SHP77 treated with DMSO at 0.1 percent for 48 hours (cell line): ENCODE data around the gene TCL1B.
"Not testable (repeated sequence)": the region's sequence is repeated elsewhere in the genome, so short reads cannot be mapped to it uniquely, and the experiment has no call there.

Experiments
- DNase-seq: peaks from one replicate; lab custom pipeline; 2025; lab: John Stamatoyannopoulos, UW

The TCL1B gene

DNA sequence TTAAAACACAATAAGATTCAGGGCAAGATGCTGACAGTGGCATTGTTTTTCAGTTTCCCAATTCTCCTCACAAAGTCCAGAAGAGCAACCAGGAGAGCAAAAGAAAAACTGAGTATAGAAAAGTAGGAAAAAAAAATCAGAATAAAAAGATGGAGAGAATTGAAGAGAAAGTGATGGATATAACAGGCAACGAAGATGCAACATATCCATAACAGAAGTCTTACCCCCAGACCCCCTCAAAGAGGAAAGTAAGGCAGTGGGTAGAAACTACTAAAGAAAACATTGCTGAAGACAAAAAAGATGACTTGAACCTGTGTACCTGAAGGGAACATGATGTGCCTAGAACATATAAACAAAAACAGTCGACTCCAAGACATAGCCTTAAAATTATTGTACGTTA, 17.1 kb downstream of the TCL1B start:
- no peak for DNase-seq

DNA sequence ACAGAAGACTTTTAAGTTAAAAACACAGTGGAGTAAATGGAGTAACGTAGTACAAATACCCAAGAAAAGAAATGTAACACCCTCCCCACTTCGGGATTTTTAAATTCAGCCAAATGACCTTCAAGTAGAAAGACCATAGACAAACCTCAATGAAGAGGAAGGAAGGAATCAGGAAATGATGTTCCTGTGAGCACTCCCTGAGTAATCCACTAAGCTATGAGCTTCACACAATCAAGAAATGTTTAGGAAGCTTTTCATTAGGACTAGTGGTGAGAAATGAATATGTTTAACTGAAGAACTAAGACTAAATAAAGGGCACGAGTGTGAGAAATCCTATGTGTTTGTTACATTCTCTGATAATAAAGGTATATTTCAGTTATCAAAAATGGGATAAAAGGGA, 17.6 kb downstream of the TCL1B start:
- no peak for DNase-seq

DNA sequence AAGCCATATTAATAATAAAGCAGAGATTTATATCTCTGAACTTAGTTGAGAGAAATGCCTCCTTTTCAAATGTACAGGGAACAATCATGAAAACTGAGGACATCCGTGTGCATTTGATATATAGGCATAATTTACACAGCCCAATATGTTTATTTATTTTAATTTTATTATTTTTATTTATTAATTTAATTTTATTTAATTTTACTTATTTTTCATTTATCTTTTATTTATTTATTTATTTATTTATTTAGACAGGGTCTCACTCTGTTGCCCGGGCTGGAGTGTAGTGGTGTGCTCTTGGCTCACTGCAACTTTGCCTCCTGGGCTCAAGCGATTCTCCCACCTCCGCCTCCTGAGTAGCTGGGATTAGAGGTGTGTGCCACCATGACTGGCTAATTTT, 19.3 kb downstream of the TCL1B start:
- DNase-seq = no peak

DNA sequence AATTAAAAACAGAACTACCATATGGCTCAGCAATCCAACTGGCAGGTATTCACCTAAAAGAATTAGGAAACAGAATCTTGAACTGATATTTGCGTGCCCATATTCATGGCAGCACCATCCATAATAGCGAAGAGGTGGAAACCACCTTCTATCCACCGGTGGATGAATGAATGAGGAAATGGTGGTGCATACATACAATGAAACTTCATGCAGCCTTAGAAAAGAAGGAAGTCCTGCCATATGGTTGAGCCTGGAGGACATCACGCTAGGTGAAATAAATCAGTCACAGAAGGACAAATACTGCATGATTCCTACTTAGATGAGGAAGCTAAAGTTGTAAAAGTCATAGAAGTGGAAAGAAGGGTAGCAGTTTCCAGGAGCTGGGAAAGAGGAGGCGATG, 21.1 kb downstream of the TCL1B start:
- no peak for DNase-seq

DNA sequence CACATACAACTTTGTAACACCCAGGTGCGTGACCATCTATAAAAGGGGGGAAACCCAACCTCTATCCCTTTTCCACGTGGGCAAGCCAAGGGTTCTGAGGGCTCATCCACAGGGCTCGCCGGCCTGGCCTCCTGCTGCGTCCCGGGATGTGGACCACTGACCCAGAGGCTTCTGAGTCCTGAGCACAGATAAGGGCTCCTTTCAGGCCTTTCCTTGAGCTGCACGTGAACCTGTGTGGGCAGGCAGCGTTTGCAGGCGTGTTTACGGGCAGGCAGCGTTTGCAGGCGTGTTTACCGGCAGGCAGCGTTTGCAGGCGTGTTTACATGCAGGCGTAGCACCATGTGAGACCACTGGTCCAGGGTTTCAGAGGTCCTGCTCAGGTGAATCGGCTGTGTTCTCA, 23.9 kb downstream of the TCL1B start:
- no peak for DNase-seq

DNA sequence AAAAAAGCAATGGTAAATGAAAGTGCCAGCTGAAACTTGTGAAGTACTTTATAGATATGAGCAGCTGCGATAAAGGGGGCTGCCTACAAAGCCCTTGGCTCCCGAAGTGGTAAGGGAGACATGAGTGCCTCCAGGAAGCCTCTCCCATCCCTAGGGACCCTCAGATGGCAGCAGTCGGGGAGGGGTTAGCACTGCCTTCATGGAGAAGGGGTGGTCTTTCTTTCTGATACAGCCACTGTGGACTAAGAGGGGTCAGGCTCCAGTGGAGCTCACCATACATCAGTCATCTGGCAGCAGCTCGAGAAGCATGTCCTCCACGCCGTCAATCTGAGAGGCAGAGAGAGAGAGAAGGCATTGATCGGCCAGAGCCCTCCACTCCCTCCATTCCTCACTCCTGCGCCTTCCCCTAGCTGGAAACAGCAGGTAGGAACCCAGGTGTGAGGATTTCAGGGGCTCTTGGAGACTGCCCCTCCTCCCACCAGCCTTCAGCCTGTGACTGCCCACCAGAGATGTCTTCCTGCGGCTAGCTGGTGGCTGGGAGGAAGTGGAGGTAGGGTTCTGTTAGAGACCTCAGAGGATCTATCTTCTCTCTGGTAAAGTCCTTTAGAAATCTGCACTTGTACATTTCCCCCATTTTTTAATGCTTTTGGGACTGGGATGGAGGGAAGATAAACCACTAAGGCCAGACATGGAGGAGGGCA, 25.4 kb downstream of the TCL1B start:
- no peak for DNase-seq

DNA sequence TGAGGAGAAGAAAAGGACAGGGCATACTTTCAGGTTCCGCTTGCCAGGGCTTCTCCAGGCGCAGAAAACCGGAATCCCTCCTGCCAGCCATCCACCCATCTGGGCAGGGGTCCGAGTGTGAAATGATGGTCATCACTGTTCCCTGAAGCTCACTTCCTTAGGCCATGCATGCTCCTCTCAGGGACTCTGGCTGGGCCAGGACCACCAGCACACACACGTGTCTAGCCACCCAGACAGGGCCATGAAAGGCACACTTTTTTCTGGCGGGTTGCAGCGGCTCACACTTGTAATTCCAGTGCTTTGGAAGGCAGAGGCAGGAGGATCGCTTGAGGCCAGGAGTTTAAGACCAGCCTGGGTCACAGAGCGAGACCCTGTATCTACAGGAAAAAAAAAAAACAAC, 26.2 kb downstream of the TCL1B start:
- DNase-seq = no peak

DNA sequence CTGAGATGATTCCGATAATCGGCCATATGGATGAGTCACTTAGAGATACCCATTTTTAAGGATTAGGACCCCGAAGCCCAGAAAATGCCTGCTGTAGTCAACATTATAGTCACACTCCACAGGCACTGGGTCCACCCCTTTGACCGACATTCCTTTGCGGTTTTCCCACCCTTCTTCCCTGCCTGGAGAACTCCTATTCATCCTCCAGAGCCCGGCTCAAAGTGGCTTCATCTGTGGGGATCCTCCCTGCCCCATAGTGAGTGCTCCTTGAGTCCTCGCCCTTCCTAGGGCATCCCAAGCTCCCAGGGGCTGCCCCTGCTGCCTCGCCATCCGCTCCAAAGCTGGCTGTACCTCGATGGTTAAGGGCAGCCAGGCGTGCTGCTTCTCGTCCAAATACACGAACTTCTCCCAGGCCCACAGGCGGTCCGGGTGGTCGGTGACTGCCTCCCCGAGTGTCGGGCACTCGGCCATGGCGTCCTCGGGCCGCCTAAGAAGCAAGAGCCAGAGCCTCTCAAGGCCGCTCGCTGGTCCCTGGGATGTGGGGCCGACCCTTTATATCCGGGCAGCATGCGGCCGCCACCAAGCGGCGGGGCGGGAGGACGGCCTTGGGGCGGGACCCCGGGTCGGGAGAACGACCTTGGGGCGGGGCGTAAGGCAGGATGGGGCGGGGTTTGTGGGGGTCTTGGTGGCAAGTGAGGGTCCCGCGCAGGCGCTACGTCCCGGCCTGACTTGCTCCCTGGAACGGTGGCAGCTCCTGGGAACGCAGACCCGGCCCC, 27.6 kb downstream of the TCL1B start, which contains the start of gene TCL1A:
Gene TCL1A, minus strand, starts transcription at position 530 of the 776 bp plus-strand sequence. Its CDS starts 59 bp downstream, at position 471.
- DNase-seq = no peak

DNA sequence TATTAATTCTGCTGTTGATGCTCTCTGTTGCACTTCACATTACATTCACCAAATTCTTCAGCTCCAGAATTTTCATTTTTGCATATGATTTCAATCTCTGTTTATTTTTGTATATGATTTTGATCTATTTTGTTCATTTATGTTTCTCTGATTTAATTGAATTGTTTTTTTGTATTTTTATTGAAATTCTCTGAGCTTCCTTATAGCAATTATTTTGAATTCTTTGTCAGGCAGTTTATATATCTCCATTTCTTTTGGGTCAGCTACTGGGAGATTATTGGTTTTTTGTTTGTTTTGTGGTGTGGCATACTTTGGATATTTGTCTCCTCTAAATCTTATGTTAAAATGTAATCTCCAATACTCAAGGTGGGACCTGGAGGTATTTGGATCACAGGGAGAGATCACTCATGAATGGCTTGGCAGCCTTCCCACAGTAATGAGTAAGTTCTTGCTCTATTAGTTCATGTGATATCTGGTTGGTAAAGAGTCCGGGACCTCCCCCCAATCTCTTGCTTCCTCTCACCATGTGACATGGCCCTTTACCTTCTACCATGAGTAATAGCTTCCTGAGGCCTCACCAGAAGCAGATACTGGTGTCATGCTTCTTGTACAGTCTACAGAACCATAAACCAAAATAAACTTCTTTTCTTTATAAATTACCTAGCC, 36.4 kb downstream of the TCL1B start:
- DNase-seq = no peak

DNA sequence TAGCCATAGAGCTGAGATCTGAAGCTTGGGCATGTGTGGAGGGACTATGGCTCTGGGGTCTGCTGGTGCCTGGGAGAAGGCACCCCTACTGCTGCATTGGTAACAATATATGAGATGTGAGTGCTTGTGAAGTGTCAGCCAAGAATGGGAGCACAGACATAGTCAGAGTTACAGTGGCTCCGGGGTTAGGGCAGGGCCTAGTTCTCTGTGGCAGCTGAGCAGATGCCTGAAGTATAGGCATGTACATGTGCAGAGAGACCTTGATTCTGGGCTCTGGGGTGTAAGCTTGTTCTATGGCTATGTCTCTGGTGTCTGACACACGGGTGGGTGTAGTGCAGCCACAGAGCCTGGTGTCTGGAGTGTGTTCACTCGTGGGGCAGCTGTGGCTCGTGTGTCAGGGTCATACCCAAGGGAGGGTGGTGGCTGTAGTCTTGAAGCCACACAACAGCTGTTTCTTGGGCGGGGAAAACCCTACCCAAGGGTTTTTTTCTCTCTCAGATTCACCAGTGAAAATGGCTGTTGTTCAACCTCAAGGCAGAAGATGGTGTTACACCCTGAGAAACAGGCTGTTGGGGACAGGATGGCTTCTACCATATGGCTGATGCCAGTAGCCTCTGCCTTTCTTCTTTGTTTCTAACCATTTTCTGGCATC, 39.6 kb downstream of the TCL1B start:
- DNase-seq = no peak

DNA sequence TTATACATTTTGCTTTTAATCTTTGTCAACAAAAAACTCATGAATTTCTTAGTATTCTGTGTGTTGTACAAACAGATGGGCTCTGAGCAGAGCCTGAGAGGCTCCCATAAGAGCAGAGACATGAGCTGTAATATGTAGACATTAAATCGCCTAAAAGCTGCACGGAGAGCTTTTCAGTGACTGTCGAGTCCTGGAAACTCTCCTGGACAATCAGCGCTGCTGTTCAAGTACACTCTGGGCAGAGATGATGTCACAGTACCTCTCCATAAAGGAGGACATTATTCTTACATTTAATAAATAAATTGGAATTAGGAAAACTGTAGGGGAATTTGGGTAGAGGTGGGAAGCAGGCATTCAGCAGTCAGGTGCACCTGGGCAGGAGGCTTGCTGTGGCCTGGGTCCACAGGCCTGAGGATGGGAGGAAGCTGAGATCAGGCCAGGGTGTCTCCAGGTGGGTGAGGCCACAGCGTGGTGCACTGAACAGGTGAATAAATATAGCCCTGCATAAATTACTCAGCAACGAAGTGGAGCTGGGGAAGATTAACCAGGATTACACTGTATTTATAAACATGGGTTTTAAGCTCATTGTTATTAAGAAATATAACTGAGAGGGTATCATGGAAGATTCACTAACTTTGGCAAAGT, 41.0 kb downstream of the TCL1B start:
- no peak for DNase-seq

DNA sequence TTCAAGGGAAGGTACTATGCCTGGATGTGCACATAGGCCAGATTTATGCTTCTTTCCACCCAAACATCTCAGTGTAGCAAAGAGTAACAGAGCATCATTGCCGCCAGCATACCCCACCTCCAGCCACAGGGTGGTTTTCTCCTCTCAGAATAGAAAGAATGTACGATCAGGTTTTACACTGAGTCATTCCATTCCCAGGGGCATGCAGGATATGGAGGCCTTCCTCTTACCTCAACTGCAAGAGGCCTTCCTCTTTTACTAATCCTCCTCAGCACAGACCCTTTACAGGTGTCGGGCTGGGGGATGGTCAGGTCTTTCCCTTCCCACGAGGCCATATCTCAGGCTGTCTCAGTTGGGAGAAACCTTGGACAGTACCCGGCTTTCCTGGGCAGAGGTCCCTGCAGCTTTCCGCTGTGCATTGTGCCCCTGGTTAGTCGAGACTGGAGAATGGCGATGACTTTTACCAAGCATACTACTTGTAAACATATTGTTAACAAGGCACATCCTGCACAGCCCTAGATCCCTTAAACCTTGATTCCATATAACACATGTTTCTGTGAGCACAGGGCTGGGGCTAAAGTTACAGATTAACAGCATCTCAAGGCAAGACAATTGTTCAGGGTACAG, 43.3 kb downstream of the TCL1B start:
- DNase-seq = not testable (repeated sequence)

DNA sequence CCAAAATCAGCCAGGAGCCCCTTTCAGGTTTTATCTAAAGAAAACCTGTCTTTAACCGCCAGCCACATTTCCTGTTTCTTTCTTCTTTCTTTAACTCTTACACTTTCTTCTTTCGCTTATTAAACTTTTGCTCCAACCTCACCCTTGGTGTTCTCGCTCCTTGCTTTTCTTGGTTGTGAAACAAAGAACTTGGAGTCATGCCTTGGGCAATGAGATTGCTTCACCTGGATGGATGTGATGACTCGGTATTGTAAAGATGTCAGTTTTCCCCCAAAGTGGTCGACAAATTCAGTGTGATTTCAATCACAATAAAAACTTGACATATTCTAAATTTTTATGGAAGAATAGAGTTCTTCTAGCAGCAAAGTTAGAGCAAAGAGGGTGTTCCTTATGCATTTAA, 43.9 kb downstream of the TCL1B start:
- DNase-seq = no peak

DNA sequence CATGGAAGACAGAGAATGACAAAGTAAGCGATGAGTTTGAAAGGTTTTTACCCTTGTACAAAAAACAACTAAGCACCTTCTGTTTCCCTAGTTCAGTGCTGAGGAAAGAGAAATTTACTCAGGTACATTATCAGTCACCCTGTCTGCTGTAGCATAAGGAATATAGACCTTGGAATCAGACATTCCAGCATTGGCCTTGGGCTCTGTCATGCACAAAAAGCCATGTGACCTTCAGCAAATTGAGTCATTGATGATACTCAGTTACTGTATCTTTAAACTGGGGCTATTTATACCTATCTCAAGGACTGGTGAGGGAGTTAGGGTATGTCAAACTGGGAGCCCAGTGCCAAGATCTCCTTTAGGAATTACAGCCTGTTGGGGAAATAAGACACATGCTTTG, 47.0 kb downstream of the TCL1B start:
- no peak for DNase-seq

DNA sequence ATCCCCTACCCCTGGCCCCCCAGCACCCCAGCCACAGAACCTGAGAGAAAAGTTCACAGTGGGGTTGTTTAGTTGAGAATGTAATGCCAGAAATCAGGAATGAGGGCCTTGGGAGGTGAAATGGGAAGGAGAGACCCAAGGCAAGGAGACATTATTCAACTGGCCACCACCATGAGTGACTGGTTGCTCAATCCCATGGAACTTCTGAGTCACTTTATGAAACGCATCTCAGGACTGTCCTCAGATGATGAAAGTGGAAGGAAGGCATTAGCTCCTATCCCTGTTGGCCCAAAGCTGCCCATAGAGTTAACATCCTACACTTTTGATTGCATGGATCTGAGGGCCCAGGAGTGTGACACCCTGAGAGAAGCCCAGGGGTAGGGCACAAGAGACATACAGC, 53.1 kb downstream of the TCL1B start:
- DNase-seq = no peak

DNA sequence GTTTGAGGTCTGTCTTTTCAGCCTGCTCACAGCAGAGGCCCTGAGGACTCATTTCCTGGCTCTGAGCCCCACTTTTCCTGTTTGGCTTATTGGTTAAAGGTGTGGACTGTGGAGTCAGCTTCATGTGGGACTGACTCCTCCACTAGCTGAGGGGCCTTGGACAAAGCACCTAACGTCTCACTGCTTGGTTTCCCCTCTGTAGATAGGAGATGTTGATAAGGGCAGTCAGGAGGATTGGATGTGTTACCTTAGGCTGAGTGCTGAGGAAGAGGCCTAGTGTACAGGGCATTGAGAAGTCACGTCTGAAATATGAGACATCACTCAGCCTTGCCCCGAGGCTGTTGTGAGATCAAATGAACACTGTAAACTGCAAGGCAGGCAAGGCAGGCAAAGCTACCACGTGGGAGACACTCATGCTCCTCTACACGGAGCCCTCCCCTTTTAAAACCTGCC, 54.8 kb downstream of the TCL1B start:
- no peak for DNase-seq

DNA sequence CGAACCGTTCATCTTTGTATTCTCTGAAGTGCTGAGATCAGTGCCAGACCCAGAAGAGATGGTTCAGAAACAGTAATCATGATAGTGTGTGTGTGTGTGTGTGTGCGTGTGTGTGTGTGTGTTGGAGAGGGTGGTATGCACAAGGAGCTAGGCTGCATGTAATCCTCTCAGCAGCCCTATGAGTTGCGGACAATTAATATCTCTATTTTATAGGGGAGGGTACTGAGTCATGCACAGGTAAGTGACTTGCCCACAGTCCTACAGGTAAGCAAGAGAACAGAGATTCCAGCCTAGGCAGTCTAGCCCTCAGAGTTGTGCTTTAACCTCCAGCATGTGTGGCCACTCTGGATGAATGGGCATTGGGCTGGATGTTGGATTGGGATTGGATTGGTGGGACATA, 55.6 kb downstream of the TCL1B start:
- DNase-seq = no peak
